NCI-H69 (cell line): ENCODE results near the gene ASTL.
A peak's percentile ranks its signal among the peaks of the same experiment; 100 is the strongest.

Experiments
- DNase-seq: peaks from one replicate; lab custom pipeline; 2025; lab: John Stamatoyannopoulos, UW

The ASTL gene

GRCh38 chr2:96130483-96130882, 7.8 kb downstream of the ASTL start:
- DNase-seq = no peak

- DNase-seq = no peak
These were observed 8.7 kb downstream of the ASTL start for GRCh38 chr2:96129528-96130120.

- DNase-seq = no peak
These were observed 9.8 kb downstream of the ASTL start for GRCh38 chr2:96128456-96128855.

- no peak for DNase-seq
These were observed 13.7 kb downstream of the ASTL start for GRCh38 chr2:96124406-96125265.

GRCh38 chr2:96123936-96124335, 14.4 kb downstream of the ASTL start:
- no peak for DNase-seq

- DNase-seq = no peak
These were observed 15.0 kb downstream of the ASTL start for GRCh38 chr2:96123290-96123689.

GRCh38 chr2:96122391-96122790, 15.9 kb downstream of the ASTL start:
- no peak for DNase-seq

GRCh38 chr2:96121414-96121813, 16.9 kb downstream of the ASTL start:
- DNase-seq = no peak

GRCh38 chr2:96120991-96121390, 17.3 kb downstream of the ASTL start:
- DNase-seq = no peak

- no peak for DNase-seq
These were observed 18.1 kb downstream of the ASTL start for GRCh38 chr2:96120091-96120720.

- no peak for DNase-seq
These were observed 18.9 kb downstream of the ASTL start for GRCh38 chr2:96119389-96119751.

GRCh38 chr2:96118698-96119388, 19.5 kb downstream of the ASTL start:
- DNase-seq = peak; percentile 20

GRCh38 chr2:96117701-96118588, 20.4 kb downstream of the ASTL start:
- peak; percentile 23 for DNase-seq

- peak; percentile 69 for DNase-seq
These were observed 21.3 kb downstream of the ASTL start for GRCh38 chr2:96116879-96117533.

- peak; percentile 84 for DNase-seq
These were observed 21.9 kb downstream of the ASTL start, which contains the start of gene ADRA2B for GRCh38 chr2:96116424-96116878. TSS of gene ADRA2B (minus strand) at chr2:96116571. CDS start at chr2:96116149, 422 bp downstream.

GRCh38 chr2:96115631-96116423, 22.5 kb downstream of the ASTL start:
- DNase-seq = no peak

- no peak for DNase-seq
These were observed 23.3 kb downstream of the ASTL start for GRCh38 chr2:96114903-96115581.

- DNase-seq = no peak
These were observed 23.8 kb downstream of the ASTL start for GRCh38 chr2:96114546-96114902.

GRCh38 chr2:96113951-96114350, 24.4 kb downstream of the ASTL start:
- no peak for DNase-seq

- DNase-seq = peak; percentile 4
These were observed 25.0 kb downstream of the ASTL start for GRCh38 chr2:96113367-96113677.
